Stimulated activated CD4-positive, alpha-beta T cell treated with anti-CD3 and anti-CD28 coated beads, Interleukin-2, amount 100 ng/mL, for 4 hours (primary cell): ENCODE measurements around the gene SMARCA2.

Experiments used
- DNase-seq: peaks from one replicate; pipeline ENCODE4 v3.0.0-alpha.2; 2020; ENCODE audit warnings: low read depth

SMARCA2 gene

GRCh38 chr9:2014696-2015580 is at the start of gene SMARCA2:
Gene SMARCA2, plus strand, starts transcription at chr9:2015347. Its CDS starts 13,676 bp downstream, at chr9:2029023.
- DNase-seq, result peak; percentile 96

- no peak for DNase-seq
Observed at GRCh38 chr9:1966725-1967366, 48.3 kb upstream of the SMARCA2 start.

- DNase-seq, result no peak
Observed at GRCh38 chr9:1969160-1969559, 46.0 kb upstream of the SMARCA2 start.

- no peak for DNase-seq
Observed at GRCh38 chr9:1969898-1970297, 45.2 kb upstream of the SMARCA2 start.

GRCh38 chr9:1972672-1973071 is 42.5 kb upstream of the SMARCA2 start:
- no peak for DNase-seq

- DNase-seq, result no peak
Observed at GRCh38 chr9:1977026-1977425, 38.1 kb upstream of the SMARCA2 start.

GRCh38 chr9:1978941-1979340 is 36.2 kb upstream of the SMARCA2 start:
- DNase-seq, result no peak

GRCh38 chr9:1979741-1980367 is 35.3 kb upstream of the SMARCA2 start:
- no peak for DNase-seq

- no peak for DNase-seq
Observed at GRCh38 chr9:1980387-1980786, 34.8 kb upstream of the SMARCA2 start.

GRCh38 chr9:1982074-1982473 is 33.1 kb upstream of the SMARCA2 start:
- no peak for DNase-seq

GRCh38 chr9:1986341-1986740 is 28.8 kb upstream of the SMARCA2 start:
- no peak for DNase-seq

- DNase-seq, result no peak
Observed at GRCh38 chr9:1989500-1989899, 25.6 kb upstream of the SMARCA2 start.

- DNase-seq, result no peak
Observed at GRCh38 chr9:1994180-1994579, 21.0 kb upstream of the SMARCA2 start.

GRCh38 chr9:1995084-1995483 is 20.1 kb upstream of the SMARCA2 start:
- DNase-seq, result no peak

- DNase-seq, result no peak
Observed at GRCh38 chr9:1996156-1996555, 19.0 kb upstream of the SMARCA2 start.

- DNase-seq, result no peak
Observed at GRCh38 chr9:1997646-1998045, 17.5 kb upstream of the SMARCA2 start.

- DNase-seq, result no peak
Observed at GRCh38 chr9:1998111-1998510, 17.0 kb upstream of the SMARCA2 start.

- DNase-seq, result no peak
Observed at GRCh38 chr9:2000314-2000713, 14.8 kb upstream of the SMARCA2 start.

- DNase-seq, result no peak
Observed at GRCh38 chr9:2008372-2008771, 6.8 kb upstream of the SMARCA2 start.

- DNase-seq, result no peak
Observed at GRCh38 chr9:2012347-2012746, 2.8 kb upstream of the SMARCA2 start.

GRCh38 chr9:2013743-2014475 is 1.2 kb upstream of the SMARCA2 start:
- no peak for DNase-seq
